NK-92 (cell line): ENCODE measurements around the gene DGKQ.
"Not testable (repeated sequence)": the region's sequence is repeated elsewhere in the genome, so short reads cannot be mapped to it uniquely, and the experiment has no call there.

Experiments used
- DNase-seq: peaks from one replicate; lab custom pipeline; 2025; ENCODE audit not compliant: unreplicated experiment; lab: John Stamatoyannopoulos, UW

Gene DGKQ

GRCh38 chr4:1009542-1010394, 36.4 kb upstream of the DGKQ start:
- no peak for DNase-seq

- DNase-seq = no peak
Observed at GRCh38 chr4:1008840-1009541, 35.6 kb upstream of the DGKQ start.

GRCh38 chr4:1006856-1007255, 33.5 kb upstream of the DGKQ start:
- no peak for DNase-seq

- no peak for DNase-seq
Observed at GRCh38 chr4:1004557-1005485, 31.5 kb upstream of the DGKQ start.

GRCh38 chr4:1004071-1004418, 30.7 kb upstream of the DGKQ start:
- DNase-seq = no peak

GRCh38 chr4:1003271-1004070, 30.1 kb upstream of the DGKQ start:
- DNase-seq = no peak

GRCh38 chr4:1002631-1003251, 29.4 kb upstream of the DGKQ start:
- no peak for DNase-seq

GRCh38 chr4:1002131-1002630, 28.8 kb upstream of the DGKQ start:
- DNase-seq = no peak

GRCh38 chr4:1001561-1002130, 28.3 kb upstream of the DGKQ start:
- DNase-seq = no peak

GRCh38 chr4:1000686-1001260, 27.4 kb upstream of the DGKQ start:
- DNase-seq = no peak

- DNase-seq = no peak
Observed at GRCh38 chr4:999882-1000425, 26.6 kb upstream of the DGKQ start.

- DNase-seq = not testable (repeated sequence)
Observed at GRCh38 chr4:999240-999863, 26.0 kb upstream of the DGKQ start.

- no peak for DNase-seq
Observed at GRCh38 chr4:998096-998691, 24.8 kb upstream of the DGKQ start.

- no peak for DNase-seq
Observed at GRCh38 chr4:997375-998071, 24.2 kb upstream of the DGKQ start.

- DNase-seq = no peak
Observed at GRCh38 chr4:996997-997374, 23.6 kb upstream of the DGKQ start.

- no peak for DNase-seq
Observed at GRCh38 chr4:996030-996996, 22.9 kb upstream of the DGKQ start.
